OCI-LY1 (cell line): Measurements from ENCODE around the gene ABLIM3.

Source experiments
- CTCF ChIP-seq: fragments of 200-600 bp; sonication (generic), shearing (Covaris generic); IDR thresholded peaks from 2 replicates; pipeline ENCODE4 v1.5.1; 2017; ENCODE audit warnings: mild to moderate bottlenecking, antibody characterized with exemption, low read length, moderate library complexity, mixed read lengths
- EZH2 ChIP-seq: fragments of 200-600 bp; sonication (generic), shearing (Covaris generic); IDR thresholded peaks from 2 replicates; pipeline ENCODE4 v1.8.0; 2017; ENCODE audit warnings: borderline replicate concordance, mixed run types, mild to moderate bottlenecking, antibody characterized with exemption, low read length, moderate library complexity, mixed read lengths

- no peak for TF ChIP-seq EZH2
- no peak for TF ChIP-seq CTCF
Measured at GRCh38 chr5:149297340-149298025, 156.2 kb downstream of the ABLIM3 start.
